Measurements from ENCODE around the gene IFT27. TPM values are rescaled to one million over a fixed set of nuclear protein-coding genes. Genes with fewer than 3 reads are reported as not detected.
A peak's percentile ranks its signal among the peaks of the same experiment; 100 is the strongest.

Gene IFT27
- total RNA-seq, 4 donors from 2014 or later: 7.4 to 21.9 (median 14.3) TPM

DNA sequence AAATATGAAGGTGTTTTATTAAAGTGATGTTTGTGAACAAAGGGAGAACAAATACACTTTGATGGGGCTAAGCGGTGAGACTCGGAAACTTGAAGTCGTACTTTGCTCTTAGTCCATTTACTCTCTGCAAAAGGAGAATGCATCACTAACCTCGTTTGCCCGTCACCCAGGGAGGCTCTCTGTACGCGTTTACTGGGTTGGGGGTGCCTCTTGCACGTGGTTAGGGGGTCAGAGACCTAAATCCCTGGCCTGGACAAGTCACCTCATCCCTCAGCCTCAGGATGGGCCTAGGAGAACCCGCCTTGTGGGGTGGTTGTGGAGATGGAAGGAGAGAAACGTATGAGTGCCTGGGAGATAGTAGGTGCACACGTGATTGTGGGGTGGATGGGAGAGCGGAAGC, 803 bp upstream of the IFT27 start:
- Histone ChIP-seq H3K27me3 (no peaks in the 10 kb centered on the region), H3K9me3 (no peaks in the 10 kb centered on the region), H3K27ac (peak overlapping the region; percentile 25 to 95 (median 57)), H3K4me1 (peaks cover 0 to 24% (median 3%) of the 10 kb centered on the region in 4 donors), H3K36me3 (peaks cover 0 to 12% (median 0%) of the 10 kb centered on the region in 3 donors), H3K4me3 (peak overlapping the region; percentile 9 to 91 (median 23))
- WGBS, 2 donors: 59 to 66% methylated on average over 12 of the region's 12 CpGs
- no peak for DNase-seq (ENCODE audit: low spot score in 2 of 2)
- TF ChIP-seq POLR2A (IDR thresholded peaks at IDR 0.05) (no peak), EP300 (IDR thresholded peaks at IDR 0.05) (no peak)
- TF ChIP-seq, protein P1, sequence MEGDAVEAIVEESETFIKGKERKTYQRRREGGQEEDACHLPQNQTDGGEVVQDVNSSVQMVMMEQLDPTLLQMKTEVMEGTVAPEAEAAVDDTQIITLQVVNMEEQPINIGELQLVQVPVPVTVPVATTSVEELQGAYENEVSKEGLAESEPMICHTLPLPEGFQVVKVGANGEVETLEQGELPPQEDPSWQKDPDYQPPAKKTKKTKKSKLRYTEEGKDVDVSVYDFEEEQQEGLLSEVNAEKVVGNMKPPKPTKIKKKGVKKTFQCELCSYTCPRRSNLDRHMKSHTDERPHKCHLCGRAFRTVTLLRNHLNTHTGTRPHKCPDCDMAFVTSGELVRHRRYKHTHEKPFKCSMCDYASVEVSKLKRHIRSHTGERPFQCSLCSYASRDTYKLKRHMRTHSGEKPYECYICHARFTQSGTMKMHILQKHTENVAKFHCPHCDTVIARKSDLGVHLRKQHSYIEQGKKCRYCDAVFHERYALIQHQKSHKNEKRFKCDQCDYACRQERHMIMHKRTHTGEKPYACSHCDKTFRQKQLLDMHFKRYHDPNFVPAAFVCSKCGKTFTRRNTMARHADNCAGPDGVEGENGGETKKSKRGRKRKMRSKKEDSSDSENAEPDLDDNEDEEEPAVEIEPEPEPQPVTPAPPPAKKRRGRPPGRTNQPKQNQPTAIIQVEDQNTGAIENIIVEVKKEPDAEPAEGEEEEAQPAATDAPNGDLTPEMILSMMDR (IDR thresholded peaks at IDR 0.05): no peak

DNA sequence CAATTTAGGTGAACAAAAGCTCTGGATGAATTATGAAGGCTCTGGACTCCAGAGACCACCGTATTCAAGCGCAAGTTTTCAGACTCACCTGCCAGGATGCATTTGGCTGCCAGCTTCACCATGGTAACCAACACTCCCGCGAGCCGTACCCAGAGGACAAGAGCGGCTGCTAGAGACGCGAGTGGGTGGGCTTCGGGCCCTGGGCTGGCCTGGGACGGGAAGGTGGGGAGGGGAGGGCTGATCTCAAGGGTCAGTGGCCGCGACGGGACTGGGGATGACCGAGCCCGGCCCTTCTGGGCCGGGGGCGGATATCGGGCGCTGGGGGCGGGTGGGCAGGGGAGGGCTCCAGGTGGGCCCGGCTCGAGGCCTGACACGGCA, 344 bp downstream of the IFT27 start:
- TF ChIP-seq EP300 (IDR thresholded peaks at IDR 0.05) (no peak), POLR2A (IDR thresholded peaks at IDR 0.05) (no peak)
- TF ChIP-seq, protein P1 (IDR thresholded peaks at IDR 0.05): no peak
- H3K4me1 ChIP-seq: peaks cover 0 to 22% (median 2%) of the 10 kb centered on the region in 4 donors
- peaks cover 0 to 21% (median 0%) of the 10 kb centered on the region in 3 donors for H3K36me3 ChIP-seq
- H3K27me3 ChIP-seq: no peaks in the 10 kb centered on the region
- peak overlapping the region; percentile 78 to 95 (median 90) for H3K27ac ChIP-seq
- 0 to 1% methylated on average over 13 to 14 of the region's 23 CpGs for WGBS, 2 donors
- H3K4me3 ChIP-seq: peak overlapping the region; percentile 72 to 91 (median 82)
- H3K9me3 ChIP-seq: no peaks in the 10 kb centered on the region
- no peak for DNase-seq (ENCODE audit: low spot score in 2 of 2)

DNA sequence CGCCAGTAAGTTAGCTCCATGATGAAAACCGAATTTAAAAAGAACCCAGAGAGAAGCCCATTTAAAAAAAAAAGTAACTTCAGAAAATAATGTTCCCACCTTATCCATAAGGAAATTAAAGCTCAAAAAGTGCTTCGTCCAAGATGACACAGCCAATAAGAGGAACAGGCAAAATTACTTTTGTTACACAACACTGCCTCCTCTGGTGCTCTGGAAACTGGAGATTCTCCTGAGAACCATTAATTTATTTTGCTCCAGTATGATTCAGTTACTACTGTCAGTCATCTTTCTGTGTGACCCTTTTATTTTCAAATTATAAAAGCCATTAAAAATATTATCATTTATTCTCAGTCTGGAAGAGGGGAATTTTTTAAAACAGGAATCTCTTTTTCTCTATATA, 2.0 kb downstream of the IFT27 start:
- no peak for DNase-seq (ENCODE audit: low spot score in 2 of 2)
- H3K4me3 ChIP-seq: no peak overlapping the region
- no peaks in the 10 kb centered on the region for H3K9me3 ChIP-seq
- peaks cover 0 to 22% (median 2%) of the 10 kb centered on the region in 4 donors for H3K4me1 ChIP-seq
- peaks cover 0 to 21% (median 0%) of the 10 kb centered on the region in 3 donors for H3K36me3 ChIP-seq
- H3K27me3 ChIP-seq: no peaks in the 10 kb centered on the region
- no peak overlapping the region for H3K27ac ChIP-seq
- 72 to 79% methylated on average over 3 of the region's 3 CpGs for WGBS, 2 donors
- TF ChIP-seq POLR2A (IDR thresholded peaks at IDR 0.05): no peak
- TF ChIP-seq, protein P1 (IDR thresholded peaks at IDR 0.05): peak in 2 of 5 experiments; percentile 12 to 15

- Histone ChIP-seq H3K4me3 (no peak overlapping the region), H3K36me3 (peaks cover 0 to 27% (median 0%) of the 10 kb centered on the region in 3 donors), H3K27ac (no peak overlapping the region), H3K9me3 (no peaks in the 10 kb centered on the region), H3K4me1 (peaks cover 0 to 22% (median 2%) of the 10 kb centered on the region in 4 donors), H3K27me3 (no peaks in the 10 kb centered on the region)
- 88 to 89% methylated on average over 8 of the region's 8 CpGs for WGBS, 2 donors
- no peak for DNase-seq (ENCODE audit: low spot score in 2 of 2)
- TF ChIP-seq EP300 (IDR thresholded peaks at IDR 0.05): no peak
- TF ChIP-seq, protein P1 (IDR thresholded peaks at IDR 0.05): no peak
- TF ChIP-seq POLR2A (IDR thresholded peaks at IDR 0.05): no peak
Observed at GRCh38 chr22:36772451-36772850, 3.5 kb downstream of the IFT27 start.

- peaks cover 0 to 17% (median 2%) of the 10 kb centered on the region in 4 donors for H3K4me1 ChIP-seq
- TF ChIP-seq EP300 (IDR thresholded peaks at IDR 0.05) (no peak), POLR2A (IDR thresholded peaks at IDR 0.05) (no peak)
- TF ChIP-seq, protein P1 (IDR thresholded peaks at IDR 0.05): no peak
- peaks cover 0 to 36% (median 0%) of the 10 kb centered on the region in 3 donors for H3K36me3 ChIP-seq
- no peak overlapping the region for H3K27ac ChIP-seq
- no peak overlapping the region for H3K4me3 ChIP-seq
- 93% methylated on average over 13 of the region's 13 CpGs for WGBS, 2 donors
- H3K9me3 ChIP-seq: no peaks in the 10 kb centered on the region
- no peak for DNase-seq (ENCODE audit: low spot score in 2 of 2)
- H3K27me3 ChIP-seq: no peaks in the 10 kb centered on the region
Observed at GRCh38 chr22:36771356-36772063, 4.4 kb downstream of the IFT27 start.
